Trophoblast cell (in vitro differentiated cells and primary cell): ENCODE measurements around the gene PDCD2L.

Experiments used
- DNase-seq, 2 donors: peaks; one replicate each; pipeline ENCODE4 v3.0.0-alpha.2; 2016
- H2AFZ ChIP-seq: 2 replicates; pipeline ENCODE4 v1.6.1; 2013; ENCODE audit warnings: low read length, moderate library complexity, mild to moderate bottlenecking; ENCODE audit not compliant: insufficient read depth, poor library complexity
- H2AK5ac ChIP-seq: 2 replicates; pipeline ENCODE4 v1.6.1; 2013; ENCODE audit warnings: mild to moderate bottlenecking, low read length
- H2BK120ac ChIP-seq: 2 replicates; pipeline ENCODE4 v1.6.1; 2013; ENCODE audit warnings: low read length, mild to moderate bottlenecking, moderate library complexity; ENCODE audit not compliant: insufficient read depth, poor library complexity
- H2BK12ac ChIP-seq: 2 replicates; pipeline ENCODE4 v1.6.1; 2013; ENCODE audit warnings: mild to moderate bottlenecking, low read length, moderate library complexity
- H2BK5ac ChIP-seq: 2 replicates; pipeline ENCODE4 v1.6.1; 2013; ENCODE audit warnings: low read length, low read depth, moderate library complexity, mild to moderate bottlenecking; ENCODE audit not compliant: poor library complexity
- H3K14ac ChIP-seq: 2 replicates; pipeline ENCODE4 v1.6.1; 2013; ENCODE audit warnings: mild to moderate bottlenecking, low read length
- H3K18ac ChIP-seq: 2 replicates; pipeline ENCODE4 v1.6.1; 2013; ENCODE audit warnings: mild to moderate bottlenecking, low read length
- H3K23ac ChIP-seq: 2 replicates; pipeline ENCODE4 v1.6.1; 2013; ENCODE audit warnings: low read length
- H3K27ac ChIP-seq: 2 replicates; pipeline ENCODE4 v1.5.1; 2013; ENCODE audit warnings: low read depth, mild to moderate bottlenecking, inconsistent platforms, low read length, moderate library complexity
- H3K27me3 ChIP-seq: 2 replicates; pipeline ENCODE4 v1.6.1; 2013; ENCODE audit warnings: inconsistent platforms, mild to moderate bottlenecking, low read length, moderate library complexity; ENCODE audit not compliant: insufficient read depth
- H3K36me3 ChIP-seq, 2 experiments: 1 replicate in 1 of 2; 2 replicates in 1 of 2; pipeline ENCODE4 v1.6.1; 2013; ENCODE audit warnings: low read length in 2 of 2, mild to moderate bottlenecking in 2 of 2, moderate library complexity in 1 of 2; ENCODE audit not compliant: insufficient read depth in 2 of 2, control insufficient read depth in 1 of 2
- H3K4ac ChIP-seq: 2 replicates; pipeline ENCODE4 v1.6.1; 2013; ENCODE audit warnings: low read depth, mild to moderate bottlenecking, low read length, moderate library complexity
- H3K4me1 ChIP-seq, 2 experiments: 1 replicate in 1 of 2; 2 replicates in 1 of 2; pipeline ENCODE4 v1.6.1; 2013; ENCODE audit warnings: low read length in 2 of 2, mild to moderate bottlenecking in 2 of 2, moderate library complexity in 1 of 2; ENCODE audit not compliant: insufficient read depth in 2 of 2, control insufficient read depth in 1 of 2
- H3K4me2 ChIP-seq: 2 replicates; pipeline ENCODE4 v1.6.1; 2013; ENCODE audit warnings: inconsistent platforms, mild to moderate bottlenecking, low read length, moderate library complexity
- H3K4me3 ChIP-seq: 2 replicates; pipeline ENCODE4 v1.5.1; 2013; ENCODE audit warnings: mild to moderate bottlenecking, low read depth, low read length, inconsistent platforms
- H3K79me1 ChIP-seq: one replicate; pipeline ENCODE4 v1.6.1; 2013; ENCODE audit warnings: low read length
- H3K79me2 ChIP-seq: 2 replicates; pipeline ENCODE4 v1.6.1; 2013; ENCODE audit warnings: low read length, mild to moderate bottlenecking; ENCODE audit not compliant: control insufficient read depth, insufficient read depth, poor library complexity
- H3K9ac ChIP-seq: 2 replicates; pipeline ENCODE4 v1.6.1; 2013; ENCODE audit warnings: mild to moderate bottlenecking, low read length
- H3K9me3 ChIP-seq: 2 replicates; pipeline ENCODE4 v1.6.1; 2013; ENCODE audit warnings: low read depth, mild to moderate bottlenecking, control low read depth, inconsistent platforms, low read length; ENCODE audit not compliant: insufficient read depth
- H4K12ac ChIP-seq: 2 replicates; pipeline ENCODE4 v1.6.1; 2013; ENCODE audit warnings: low read depth, mild to moderate bottlenecking, low read length, moderate library complexity
- H4K8ac ChIP-seq: 2 replicates; pipeline ENCODE4 v1.6.1; 2013; ENCODE audit warnings: low read depth, mild to moderate bottlenecking, low read length, moderate library complexity
- H4K91ac ChIP-seq: one replicate; pipeline ENCODE4 v1.6.1; 2013; ENCODE audit warnings: low read depth, mild to moderate bottlenecking, low read length, moderate library complexity
- WGBS: extraction: QIAGEN DNeasy Blood & Tissue Kit; methylation state at CpG from one replicate; pipeline ENCODE4 v1.1.7; 2013; ENCODE audit warnings: missing lambda C conversion rate; ENCODE audit not compliant: insufficient read length, insufficient coverage; ENCODE audit errors: extremely low coverage; 5-methylcytosine and 5-hydroxymethylcytosine counted together

PDCD2L gene

DNA sequence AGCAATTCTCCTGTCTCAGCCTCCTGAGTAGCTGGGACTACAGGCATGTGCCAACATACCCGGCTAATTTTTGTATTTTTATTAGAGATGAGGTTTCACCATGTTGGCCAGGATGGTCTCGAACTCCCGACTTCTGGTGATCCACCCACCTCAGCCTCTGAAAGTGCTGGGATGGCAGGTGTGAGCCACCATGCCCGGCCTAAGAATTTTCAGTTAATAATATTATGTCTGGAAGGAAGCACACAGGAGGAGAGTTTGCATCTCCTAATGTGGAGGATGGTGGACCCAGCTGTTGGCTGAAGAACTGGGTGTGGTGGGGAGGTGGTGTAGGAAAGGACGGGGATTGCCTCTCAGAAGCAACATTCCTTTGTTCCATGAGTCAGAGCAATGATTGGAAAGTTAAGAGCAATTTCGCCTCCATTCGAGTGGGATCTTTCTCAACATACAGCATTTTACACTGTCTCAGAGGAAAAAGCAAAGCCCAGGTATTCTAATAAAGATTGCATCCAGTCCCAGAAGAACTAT is 11.9 kb downstream of the PDCD2L start:
- Histone ChIP-seq H3K9ac (no peak overlapping the region), H2BK120ac (no peak overlapping the region), H3K27me3 (no peaks in the 10 kb centered on the region), H4K8ac (no peak overlapping the region), H4K12ac (peak overlapping the region; percentile 24), H3K79me2 (no peaks in the 10 kb centered on the region), H2AK5ac (no peak overlapping the region), H3K79me1 (no peaks in the 10 kb centered on the region), H2BK12ac (no peak overlapping the region), H3K36me3 (peaks cover 7 to 16% of the 10 kb centered on the region in 2 experiments), H3K27ac (no peak overlapping the region), H3K18ac (no peak overlapping the region), H3K4me2 (no peak overlapping the region), H3K4ac (no peak overlapping the region), H3K14ac (no peak overlapping the region), H3K4me3 (no peak overlapping the region), H3K4me1 (no peaks in the 10 kb centered on the region), H3K23ac (no peak overlapping the region), H4K91ac (no peak overlapping the region), H3K9me3 (peaks cover 2% of the 10 kb centered on the region), H2AFZ (no peak overlapping the region), H2BK5ac (no peak overlapping the region)
- peak in 1 of 2 donors; percentile 33 for DNase-seq
- no CpG with 5 or more reads among the region's 7 CpGs for WGBS

- Histone ChIP-seq H3K4ac (no peak overlapping the region), H3K4me3 (no peak overlapping the region), H4K91ac (no peak overlapping the region), H3K23ac (no peak overlapping the region), H4K12ac (no peak overlapping the region), H3K79me2 (no peaks in the 10 kb centered on the region), H3K4me1 (no peaks in the 10 kb centered on the region), H2AK5ac (no peak overlapping the region), H3K14ac (no peak overlapping the region), H2BK120ac (no peak overlapping the region), H4K8ac (no peak overlapping the region), H3K18ac (no peak overlapping the region), H3K9me3 (peaks cover 2% of the 10 kb centered on the region), H3K79me1 (no peaks in the 10 kb centered on the region), H2BK12ac (no peak overlapping the region), H3K27me3 (no peaks in the 10 kb centered on the region), H3K27ac (no peak overlapping the region), H2BK5ac (no peak overlapping the region), H3K36me3 (peaks cover 4 to 16% of the 10 kb centered on the region in 2 experiments), H3K4me2 (no peak overlapping the region), H3K9ac (no peak overlapping the region), H2AFZ (no peak overlapping the region)
- no CpG with 5 or more reads among the region's 4 CpGs for WGBS
- no peak for DNase-seq
These were observed 14.1 kb downstream of the PDCD2L start for GRCh38 chr19:34418300-34418699.

- H2AFZ ChIP-seq = no peak overlapping the region
- no peaks in the 10 kb centered on the region for H3K27me3 ChIP-seq
- H3K4me1 ChIP-seq = no peaks in the 10 kb centered on the region
- no peak overlapping the region for H3K14ac ChIP-seq
- H3K23ac ChIP-seq = no peak overlapping the region
- no peak overlapping the region for H3K4ac ChIP-seq
- no peak for DNase-seq
- peaks cover 6% of the 10 kb centered on the region for H3K79me1 ChIP-seq
- H3K4me2 ChIP-seq = no peak overlapping the region
- H3K9me3 ChIP-seq = no peaks in the 10 kb centered on the region
- no peak overlapping the region for H4K8ac ChIP-seq
- no peak overlapping the region for H2BK12ac ChIP-seq
- WGBS = no CpG with 5 or more reads among the region's 8 CpGs
- no peak overlapping the region for H2BK120ac ChIP-seq
- no peak overlapping the region for H3K18ac ChIP-seq
- H2BK5ac ChIP-seq = no peak overlapping the region
- no peak overlapping the region for H4K91ac ChIP-seq
- peak overlapping the region; percentile 62 for H2AK5ac ChIP-seq
- H3K36me3 ChIP-seq = peaks cover 4 to 12% of the 10 kb centered on the region in 2 experiments
- H3K9ac ChIP-seq = no peak overlapping the region
- H3K27ac ChIP-seq = no peak overlapping the region
- peaks cover 17% of the 10 kb centered on the region for H3K79me2 ChIP-seq
- peak overlapping the region; percentile 37 for H3K4me3 ChIP-seq
- H4K12ac ChIP-seq = no peak overlapping the region
These were observed 22.0 kb downstream of the PDCD2L start for GRCh38 chr19:34426096-34426661.

- peak overlapping the region; percentile 44 for H3K27ac ChIP-seq
- H3K18ac ChIP-seq = peak overlapping the region; percentile 47
- peak overlapping the region; percentile 71 for H3K4ac ChIP-seq
- H4K91ac ChIP-seq = peak overlapping the region; percentile 55
- H4K12ac ChIP-seq = peak overlapping the region; percentile 52
- peak overlapping the region; percentile 52 for H2BK120ac ChIP-seq
- H3K79me1 ChIP-seq = peaks cover 6% of the 10 kb centered on the region
- no peaks in the 10 kb centered on the region for H3K4me1 ChIP-seq
- H4K8ac ChIP-seq = peak overlapping the region; percentile 66
- DNase-seq = peak; percentile 42 to 63
- peak overlapping the region; percentile 18 for H2AK5ac ChIP-seq
- no CpG with 5 or more reads among the region's 68 CpGs for WGBS
- peak overlapping the region; percentile 62 for H2BK5ac ChIP-seq
- peak overlapping the region; percentile 30 for H3K23ac ChIP-seq
- H3K4me3 ChIP-seq = peak overlapping the region; percentile 92
- peaks cover 24% of the 10 kb centered on the region for H3K79me2 ChIP-seq
- H3K4me2 ChIP-seq = peak overlapping the region; percentile 84
- H3K9ac ChIP-seq = peak overlapping the region; percentile 78
- no peaks in the 10 kb centered on the region for H3K9me3 ChIP-seq
- peak overlapping the region; percentile 21 for H3K14ac ChIP-seq
- H2AFZ ChIP-seq = peak overlapping the region; percentile 67
- H3K36me3 ChIP-seq = peaks cover 11 to 12% of the 10 kb centered on the region in 2 experiments
- H2BK12ac ChIP-seq = no peak overlapping the region
- no peaks in the 10 kb centered on the region for H3K27me3 ChIP-seq
These were observed 24.5 kb downstream of the PDCD2L start for GRCh38 chr19:34428549-34429285.
